GM23338 (cell line): ENCODE measurements around the gene KLHL1.

Experiments
- POLR2AphosphoS5 ChIP-seq: IDR thresholded peaks from 2 replicates; pipeline ENCODE4 v1.6.1; 2016; ENCODE audit warnings: antibody characterized with exemption, low read depth
- TF ChIP-seq, protein P1 (sequence below), 2 experiments: fragments of 200-600 bp in 1 of 2; sonication (generic) in 1 of 2; conservative IDR thresholded peaks; 2 replicates each; pipeline versions ENCODE4 v1.5.1 to v1.6.1; 2016 to 2017; ENCODE audit warnings: antibody characterized with exemption in 2 of 2, low read depth in 2 of 2, mild to moderate bottlenecking in 2 of 2, moderate library complexity in 1 of 2

DNA sequence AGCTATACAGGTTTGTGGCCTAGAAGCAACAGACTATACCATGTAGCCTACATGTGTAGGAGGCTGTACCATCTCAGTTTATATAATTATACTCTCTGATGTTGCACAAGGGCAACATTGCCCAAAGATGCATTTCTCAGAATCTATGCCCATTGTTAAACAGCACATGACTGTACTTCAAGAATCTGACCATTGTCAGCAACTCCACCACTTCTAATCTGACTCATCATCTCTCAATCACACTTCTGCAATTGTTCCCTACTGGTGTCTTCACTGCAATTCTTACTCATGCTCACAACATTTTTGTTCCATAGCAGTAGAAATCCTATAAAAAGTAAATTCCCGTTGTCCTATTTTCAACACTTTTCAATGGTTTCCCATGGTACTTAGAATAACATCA lies 64.6 kb downstream of the KLHL1 start:
- TF ChIP-seq POLR2AphosphoS5, result no peak
- TF ChIP-seq, protein P1, sequence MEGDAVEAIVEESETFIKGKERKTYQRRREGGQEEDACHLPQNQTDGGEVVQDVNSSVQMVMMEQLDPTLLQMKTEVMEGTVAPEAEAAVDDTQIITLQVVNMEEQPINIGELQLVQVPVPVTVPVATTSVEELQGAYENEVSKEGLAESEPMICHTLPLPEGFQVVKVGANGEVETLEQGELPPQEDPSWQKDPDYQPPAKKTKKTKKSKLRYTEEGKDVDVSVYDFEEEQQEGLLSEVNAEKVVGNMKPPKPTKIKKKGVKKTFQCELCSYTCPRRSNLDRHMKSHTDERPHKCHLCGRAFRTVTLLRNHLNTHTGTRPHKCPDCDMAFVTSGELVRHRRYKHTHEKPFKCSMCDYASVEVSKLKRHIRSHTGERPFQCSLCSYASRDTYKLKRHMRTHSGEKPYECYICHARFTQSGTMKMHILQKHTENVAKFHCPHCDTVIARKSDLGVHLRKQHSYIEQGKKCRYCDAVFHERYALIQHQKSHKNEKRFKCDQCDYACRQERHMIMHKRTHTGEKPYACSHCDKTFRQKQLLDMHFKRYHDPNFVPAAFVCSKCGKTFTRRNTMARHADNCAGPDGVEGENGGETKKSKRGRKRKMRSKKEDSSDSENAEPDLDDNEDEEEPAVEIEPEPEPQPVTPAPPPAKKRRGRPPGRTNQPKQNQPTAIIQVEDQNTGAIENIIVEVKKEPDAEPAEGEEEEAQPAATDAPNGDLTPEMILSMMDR (conservative IDR thresholded peaks at IDR 0.05; ENCODE audit: low read depth in 2 of 2), result no peak
